Measurements from ENCODE around the gene DRC7. TPM values are rescaled to one million over a fixed set of nuclear protein-coding genes. Genes with fewer than 3 reads are reported as not detected.

The DRC7 gene
- total RNA-seq, 1 experiment from 2014 or later = 0.85 TPM

GRCh38 chr16:57725151-57725550 lies 30.5 kb downstream of the DRC7 start:
- Histone ChIP-seq H2AFZ (no peak overlapping the region), H3K27ac (no peak overlapping the region), H3K9me2 (ENCODE audit: insufficient read depth) (no peaks in the 10 kb centered on the region), H3K36me3 (ENCODE audit: low read depth) (no peaks in the 10 kb centered on the region), H3K4me1 (replicated peaks; ENCODE audit: insufficient read depth) (no peaks in the 10 kb centered on the region), H3K9me3 (ENCODE audit: insufficient read depth, low read depth) (no peaks in the 10 kb centered on the region), H3K79me2 (ENCODE audit: low read depth) (no peaks in the 10 kb centered on the region), H4K20me1 (ENCODE audit: insufficient read depth) (no peaks in the 10 kb centered on the region), H3F3A (ENCODE audit: insufficient read depth, low read depth) (no peaks in the 10 kb centered on the region), H3K4me3 (no peak overlapping the region), H3K27me3 (ENCODE audit: insufficient read depth, low read depth) (no peaks in the 10 kb centered on the region), H3K4me2 (no peak overlapping the region)
- TF ChIP-seq CTCF (conservative IDR thresholded peaks at IDR 0.05) (no peak), EZH2 (IDR thresholded peaks at IDR 0.05; ENCODE audit: low read depth) (no peak)
- BruUV-seq (replicated peaks) = no TSS peak
- DNase-seq = no peak
- CTCF ChIA-PET = interaction anchor here (0.6 kb wide), 1 partner anchor 373 kb away, joined by 4 read pairs; no protein-coding TSS in a partner anchor
- intact Hi-C loops (cut with micrococcal nuclease; ENCODE audit: unreplicated experiment) = no loop called here
- POLR2A ChIA-PET (ENCODE audit: unreplicated experiment) = no interaction called here

DNA sequence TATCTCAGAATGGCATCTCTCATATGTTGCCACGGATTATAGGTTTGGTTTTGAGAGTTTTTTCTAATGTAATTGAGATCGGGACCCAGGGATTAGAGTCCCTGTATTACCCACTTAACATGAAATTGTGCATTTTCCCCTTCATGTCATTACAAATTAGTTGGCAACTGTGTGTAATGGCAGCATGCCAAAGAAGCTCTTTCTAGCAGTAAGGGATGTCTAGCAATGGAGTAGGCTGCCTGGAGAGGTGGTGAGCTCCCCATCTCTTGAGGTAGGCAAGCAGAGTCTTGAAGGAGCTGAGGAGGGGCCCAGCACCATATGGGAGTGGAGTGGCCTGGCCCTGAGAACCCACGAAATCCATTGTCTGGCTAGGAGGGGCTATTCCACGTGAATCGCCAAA lies 30.9 kb downstream of the DRC7 start:
- Histone ChIP-seq H3K9me2 (ENCODE audit: insufficient read depth) (no peaks in the 10 kb centered on the region), H3K27ac (no peak overlapping the region), H3K4me1 (replicated peaks; ENCODE audit: insufficient read depth) (no peaks in the 10 kb centered on the region), H3K4me2 (no peak overlapping the region), H2AFZ (no peak overlapping the region), H4K20me1 (ENCODE audit: insufficient read depth) (no peaks in the 10 kb centered on the region), H3K9me3 (ENCODE audit: insufficient read depth, low read depth) (no peaks in the 10 kb centered on the region), H3K36me3 (ENCODE audit: low read depth) (no peaks in the 10 kb centered on the region), H3K27me3 (ENCODE audit: insufficient read depth, low read depth) (no peaks in the 10 kb centered on the region), H3F3A (ENCODE audit: insufficient read depth, low read depth) (no peaks in the 10 kb centered on the region), H3K79me2 (ENCODE audit: low read depth) (no peaks in the 10 kb centered on the region), H3K4me3 (no peak overlapping the region)
- ChIA-PET POLR2A (ENCODE audit: unreplicated experiment) (no interaction called here), CTCF (no interaction called here)
- BruUV-seq (replicated peaks) = no TSS peak
- no peak for DNase-seq
- intact Hi-C loops (cut with micrococcal nuclease; ENCODE audit: unreplicated experiment) = no loop called here
- TF ChIP-seq EZH2 (IDR thresholded peaks at IDR 0.05; ENCODE audit: low read depth) (no peak), CTCF (conservative IDR thresholded peaks at IDR 0.05) (no peak)

DNA sequence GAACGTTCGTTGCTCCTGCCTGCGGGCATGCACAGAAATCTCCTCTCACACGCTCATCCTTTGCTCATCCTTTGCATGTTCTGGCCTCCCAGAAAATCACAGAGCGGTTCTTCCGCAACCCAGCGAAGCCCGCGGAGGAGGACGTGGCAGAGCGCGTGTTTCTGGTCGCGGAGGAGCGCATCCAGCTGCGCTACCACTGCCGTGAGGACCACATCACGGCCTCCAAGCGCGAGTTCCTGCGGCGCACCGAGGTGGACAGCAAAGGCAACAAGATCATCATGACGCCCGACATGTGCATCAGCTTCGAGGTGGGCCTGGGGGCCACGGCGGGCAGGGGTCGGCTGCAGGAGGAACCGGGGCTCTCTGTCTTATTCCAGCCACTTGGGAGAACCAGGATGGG lies 31.4 kb downstream of the DRC7 start:
- Histone ChIP-seq H3K4me2 (no peak overlapping the region), H4K20me1 (ENCODE audit: insufficient read depth) (no peaks in the 10 kb centered on the region), H3K9me3 (ENCODE audit: insufficient read depth, low read depth) (no peaks in the 10 kb centered on the region), H3F3A (ENCODE audit: insufficient read depth, low read depth) (no peaks in the 10 kb centered on the region), H3K36me3 (ENCODE audit: low read depth) (no peaks in the 10 kb centered on the region), H3K27me3 (ENCODE audit: insufficient read depth, low read depth) (no peaks in the 10 kb centered on the region), H3K4me3 (no peak overlapping the region), H3K79me2 (ENCODE audit: low read depth) (no peaks in the 10 kb centered on the region), H2AFZ (no peak overlapping the region), H3K27ac (no peak overlapping the region), H3K9me2 (ENCODE audit: insufficient read depth) (no peaks in the 10 kb centered on the region), H3K4me1 (replicated peaks; ENCODE audit: insufficient read depth) (no peaks in the 10 kb centered on the region)
- no peak for DNase-seq
- TF ChIP-seq CTCF (conservative IDR thresholded peaks at IDR 0.05) (no peak), EZH2 (IDR thresholded peaks at IDR 0.05; ENCODE audit: low read depth) (no peak)
- ChIA-PET CTCF (no interaction called here), POLR2A (ENCODE audit: unreplicated experiment) (interaction anchor here (0.6 kb wide), 1 partner anchor 10 kb away, joined by 3 read pairs; no protein-coding TSS in a partner anchor)
- intact Hi-C loops (cut with micrococcal nuclease; ENCODE audit: unreplicated experiment) = no loop called here
- BruUV-seq (replicated peaks) = no TSS peak
